HepG2 (cell line): ENCODE results near the gene RHBDD3. TPM values are rescaled to one million over a fixed set of nuclear protein-coding genes. Genes with fewer than 3 reads are reported as not detected.

Experiments
- ATF7-NPFF ChIP-seq: sonication (generic); formaldehyde crosslinking; IDR thresholded peaks from 2 replicates; pipeline ENCODE4 v1.8.1; 2023; ENCODE audit warnings: mild to moderate bottlenecking, low read depth, missing genetic modification reagents, moderate library complexity
- CCDC6 ChIP-seq: sonication (generic); formaldehyde crosslinking; IDR thresholded peaks from 2 replicates; pipeline ENCODE4 v1.8.1; 2022; ENCODE audit warnings: mild to moderate bottlenecking, missing genetic modification reagents, moderate library complexity
- MAX ChIP-seq: IDR thresholded peaks from 2 replicates; pipeline ENCODE4 v1.6.1; 2012; ENCODE audit warnings: inconsistent platforms
- MTF2 ChIP-seq: sonication (generic); formaldehyde crosslinking; IDR thresholded peaks from 2 replicates; pipeline ENCODE4 v1.5.0; 2020; ENCODE audit warnings: missing genetic modification reagents, borderline replicate concordance
- PHF8 ChIP-seq: sonication (generic); formaldehyde crosslinking; IDR thresholded peaks from 2 replicates; pipeline ENCODE4 v1.5.0; 2020; ENCODE audit warnings: missing genetic modification reagents
- POGZ ChIP-seq: sonication (generic); formaldehyde crosslinking; IDR thresholded peaks from 2 replicates; pipeline ENCODE4 v1.4.0; 2020; ENCODE audit warnings: mild to moderate bottlenecking, missing genetic modification reagents
- SAP130 ChIP-seq: IDR thresholded peaks from 2 replicates; pipeline ENCODE4 v1.6.1; 2016; ENCODE audit warnings: low read depth
- SNAPC4 ChIP-seq: sonication (generic); formaldehyde crosslinking; IDR thresholded peaks from 2 replicates; pipeline ENCODE4 v1.4.0; 2020; ENCODE audit warnings: mild to moderate bottlenecking, missing genetic modification reagents
- TAF1 ChIP-seq: sonication (generic); formaldehyde crosslinking; IDR thresholded peaks from 2 replicates; pipeline ENCODE4 v1.4.0; 2020; ENCODE audit warnings: missing genetic modification reagents
- TEAD2 ChIP-seq: sonication (generic); formaldehyde crosslinking; IDR thresholded peaks from 2 replicates; pipeline ENCODE4 v1.9.0; 2021; ENCODE audit warnings: missing genetic modification reagents
- YEATS4 ChIP-seq: sonication (generic); formaldehyde crosslinking; IDR thresholded peaks from 2 replicates; pipeline ENCODE4 v1.4.0; 2020; ENCODE audit warnings: missing genetic modification reagents, borderline replicate concordance
- ZFP36 ChIP-seq: fragments of 150-350 bp; IDR thresholded peaks from 2 replicates; pipeline ENCODE4 v1.6.1; 2018; ENCODE audit warnings: borderline replicate concordance, low read length, low read depth; ENCODE audit not compliant: partially characterized antibody
- ZFP91 ChIP-seq: sonication (generic); formaldehyde crosslinking; IDR thresholded peaks from 2 replicates; pipeline ENCODE4 v1.9.0; 2022; ENCODE audit warnings: missing genetic modification reagents, mild to moderate bottlenecking, borderline replicate concordance
- ZFY ChIP-seq: sonication (generic); formaldehyde crosslinking; IDR thresholded peaks from 2 replicates; pipeline ENCODE4 v1.4.0; 2020; ENCODE audit warnings: missing genetic modification reagents
- ZIK1 ChIP-seq: sonication (generic); formaldehyde crosslinking; IDR thresholded peaks from 2 replicates; pipeline ENCODE4 v1.5.0; 2020; ENCODE audit warnings: mild to moderate bottlenecking, low read depth, missing genetic modification reagents, borderline replicate concordance
- ZMYM3 ChIP-seq: sonication (generic); formaldehyde crosslinking; IDR thresholded peaks from 2 replicates; pipeline ENCODE4 v1.5.1; 2020; ENCODE audit warnings: mild to moderate bottlenecking, missing genetic modification reagents
- ZMYM4 ChIP-seq: sonication (generic); formaldehyde crosslinking; IDR thresholded peaks from 2 replicates; pipeline ENCODE4 v1.8.1; 2023; ENCODE audit warnings: mild to moderate bottlenecking, missing genetic modification reagents
- ZNF33B ChIP-seq: sonication (generic); formaldehyde crosslinking; IDR thresholded peaks from 2 replicates; pipeline ENCODE4 v1.5.1; 2020; ENCODE audit warnings: mild to moderate bottlenecking, missing genetic modification reagents
- ZNF768 ChIP-seq: sonication (generic); formaldehyde crosslinking; IDR thresholded peaks from 2 replicates; pipeline ENCODE4 v1.4.0; 2020; ENCODE audit warnings: missing genetic modification reagents
- ZNF777 ChIP-seq: sonication (generic); formaldehyde crosslinking; IDR thresholded peaks from 2 replicates; pipeline ENCODE4 v1.4.0; 2020; ENCODE audit warnings: missing genetic modification reagents
- ZNF781 ChIP-seq: sonication (generic); formaldehyde crosslinking; IDR thresholded peaks from 2 replicates; pipeline ENCODE4 v1.5.1; 2020; ENCODE audit warnings: borderline replicate concordance, mild to moderate bottlenecking, missing genetic modification reagents; ENCODE audit errors: not compliant biosample characterization
- ZNF788 ChIP-seq: sonication (generic); formaldehyde crosslinking; IDR thresholded peaks from 2 replicates; pipeline ENCODE4 v1.5.0; 2020; ENCODE audit warnings: mild to moderate bottlenecking, missing genetic modification reagents, borderline replicate concordance
- polyA plus RNA-seq, 8 experiments: library from polyadenylated mRNA; depleted of rRNA in 3 of 8; stranded (reverse) in 7 of 8; unstranded in 1 of 8; fragments of >200 nt; fragmentation: Illumina TruSeq in 4 of 8; extraction: Trizol in 4 of 8; gene quantifications; 2 replicates each; pipeline versions ENCODE4 v1.2.1 to v1.2.3, GENCODE V29; 2011 to 2016; ENCODE audit warnings: low read depth in 4 of 8, missing spikeins in 1 of 8, mixed read lengths in 1 of 8; ENCODE audit not compliant: insufficient read depth in 1 of 8
- total RNA-seq, 5 experiments: library from RNA; depleted of rRNA; stranded (reverse); fragments of >200 nt; fragmentation: Illumina TruSeq; extraction: Trizol; gene quantifications; 2 replicates each; pipeline ENCODE4 v1.2.3, GENCODE V29; 2016; ENCODE audit warnings: low read depth in 1 of 5

The RHBDD3 gene
- total and polyA plus RNA-seq, 2 of the 13 experiments (the other 11 are each of a cell fraction or from before 2014, with no cell fraction given) = 12.1 to 26.7 TPM

- TF ChIP-seq SNAPC4 (CRISPR knock-in tag) = no peak
- no peak for TF ChIP-seq TAF1 (CRISPR knock-in tag)
- 0 out of 2 replicates have a peak, but pooled peaks have one; percentile 5 for TF ChIP-seq POGZ (CRISPR knock-in tag)
- peak; percentile 77 for TF ChIP-seq ZFP36
- TF ChIP-seq ZIK1 = 0 out of 2 replicates have a peak, but pooled peaks have one; percentile 32
- TF ChIP-seq PHF8 = peak; percentile 22
- TF ChIP-seq ZNF768 (CRISPR knock-in tag) = peak; percentile 100
- TF ChIP-seq TEAD2 (CRISPR knock-in tag) = no peak
- TF ChIP-seq CCDC6 (CRISPR knock-in tag) = peak; percentile 47
- peak; percentile 99 for TF ChIP-seq ZFP91 (CRISPR knock-in tag)
- no peak for TF ChIP-seq ZNF781 (CRISPR knock-in tag)
- TF ChIP-seq YEATS4 = peak; percentile 65; the same call in 1 of the 2 replicates
- TF ChIP-seq ATF7-NPFF (CRISPR knock-in tag) = 0 out of 2 replicates have a peak, but pooled peaks have one; percentile 22
- TF ChIP-seq MTF2 (CRISPR knock-in tag) = no peak
- TF ChIP-seq SAP130 = peak; percentile 13; the same call in 1 of the 2 replicates
- peak; percentile 53; the same call in 1 of the 2 replicates for TF ChIP-seq ZFY (CRISPR knock-in tag)
- peak; percentile 76 for TF ChIP-seq ZMYM3
- peak; percentile 45; the same call in 1 of the 2 replicates for TF ChIP-seq MAX
- TF ChIP-seq ZNF777 (CRISPR knock-in tag) = peak; percentile 89
- TF ChIP-seq ZNF33B (CRISPR knock-in tag) = no peak
- TF ChIP-seq ZNF788 = 0 out of 2 replicates have a peak, but pooled peaks have one; percentile 2
- peak; percentile 34; the same call in 1 of the 2 replicates for TF ChIP-seq ZMYM4 (CRISPR knock-in tag)
Observed at GRCh38 chr22:29306835-29307595, 39.2 kb upstream of the RHBDD3 start (continued).
